Transverse colon (tissue), 4 donors: ENCODE measurements around the gene TULP4. TPM values are rescaled to one million over a fixed set of nuclear protein-coding genes. Genes with fewer than 3 reads are reported as not detected.

ENCODE experiments used
- DNase-seq: peaks from one replicate; pipeline ENCODE4 v3.0.0-alpha.2; 2019
- H3K27ac ChIP-seq, 4 donors: fragments of 200-600 bp; sonication (generic); 2 replicates each; pipeline ENCODE4 v1.5.1; 2016 to 2018; ENCODE audit warnings: inconsistent platforms in 4 of 4
- H3K27me3 ChIP-seq: fragments of 200-600 bp; sonication (generic); 2 replicates; pipeline ENCODE4 v1.5.1; 2017; ENCODE audit warnings: inconsistent platforms
- H3K36me3 ChIP-seq, 4 donors: fragments of 200-600 bp; sonication (generic); 2 replicates each; pipeline ENCODE4 v1.5.1; 2017 to 2019; ENCODE audit warnings: inconsistent platforms in 4 of 4
- H3K4me1 ChIP-seq, 4 donors: fragments of 200-600 bp; sonication (generic); 2 replicates each; pipeline ENCODE4 v1.5.1; 2017 to 2020; ENCODE audit warnings: inconsistent platforms in 4 of 4
- H3K4me3 ChIP-seq, 4 donors: fragments of 200-600 bp; sonication (generic); 1 replicate in 1 of 4; 2 replicates in 3 of 4; pipeline versions ENCODE4 v1.5.1 to v1.6.1; 2017 to 2019; ENCODE audit warnings: inconsistent platforms in 4 of 4
- H3K9me3 ChIP-seq, 2 donors: fragments of 200-600 bp; sonication (generic); 2 replicates each; pipeline ENCODE4 v1.5.1; 2017 to 2019; ENCODE audit warnings: inconsistent platforms in 2 of 2
- CTCF ChIP-seq, 5 experiments: fragments of 200-600 bp in 3 of 5; fragments of 450-650 bp in 2 of 5; sonication (generic) in 3 of 5; IDR thresholded peaks; 1 replicate in 2 of 5; 2 replicates in 3 of 5; pipeline ENCODE4 v1.5.1; 2016 to 2017; ENCODE audit warnings: antibody characterized with exemption in 5 of 5, inconsistent platforms in 3 of 5, mild to moderate bottlenecking in 2 of 5, moderate library complexity in 1 of 5
- EP300 ChIP-seq: sonication (generic); formaldehyde crosslinking; IDR thresholded peaks from one replicate; pipeline ENCODE4 v1.6.1; 2017; ENCODE audit warnings: antibody characterized with exemption, low read depth
- POLR2A ChIP-seq: fragments of 450-650 bp; IDR thresholded peaks from one replicate; pipeline ENCODE4 v1.6.1; 2016; ENCODE audit warnings: antibody characterized with exemption, mild to moderate bottlenecking, moderate library complexity
- POLR2AphosphoS5 ChIP-seq, 3 donors: sonication (generic); formaldehyde crosslinking; IDR thresholded peaks; one replicate each; pipeline ENCODE4 v1.6.1; 2016; ENCODE audit warnings: antibody characterized with exemption in 3 of 3
- WGBS, 2 donors: methylation state at CpG; one replicate each; pipeline ENCODE4 v1.1.5; 2018; ENCODE audit warnings: low coverage in 1 of 2; 5-methylcytosine and 5-hydroxymethylcytosine counted together
- in situ Hi-C, 4 donors: fragments of 200-750 bp; cut with MboI; loops; one replicate each; pipeline versions ENCODE4 v1.15.0 to v1.15.1; 2017; ENCODE audit warnings: low sequenced_read_pairs in 3 of 4, low pct_ligation_motif_present in 1 of 4, low pct_unique_long_range_greater_than_20kb in 1 of 4
- intact Hi-C: fragments of 100-400 bp; cut with DNase I; formaldehyde crosslinking; loops from one replicate; pipeline ENCODE4 v1.15.1; 2023; ENCODE audit warnings: low total_unique reads
- total RNA-seq, 4 donors: library from RNA; depleted of rRNA; stranded (reverse); fragments of >200 nt; gene quantifications; one replicate each; pipeline ENCODE4 v1.1.0, GENCODE V29; 2016

The TULP4 gene
- total RNA-seq, 4 donors from 2014 or later: 53.9 to 138 (median 95.1) TPM

DNA sequence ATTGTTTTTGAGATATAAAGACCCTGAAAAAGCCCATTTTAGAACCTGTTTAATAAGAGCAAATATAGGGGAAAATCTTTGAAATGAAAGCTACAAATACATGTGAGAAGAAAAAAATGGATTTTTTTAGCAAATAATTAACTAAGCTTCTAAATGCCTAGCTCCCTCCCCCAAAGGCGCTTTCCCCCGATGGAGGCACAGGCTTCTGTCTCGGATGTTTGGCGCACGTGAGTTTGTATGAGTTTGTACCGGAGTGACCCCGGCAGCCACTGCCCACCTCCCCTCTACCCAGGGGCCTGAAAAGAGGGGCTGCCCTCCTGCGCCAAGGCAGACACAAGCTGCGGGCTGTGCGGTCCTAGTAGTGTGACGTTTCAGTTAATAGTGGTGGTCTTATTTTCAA, 197.2 kb downstream of the TULP4 start:
- no peak overlapping the region for H3K4me3 ChIP-seq
- in situ Hi-C loops (no loop called here), intact Hi-C loops (no loop called here)
- no peaks in the 10 kb centered on the region for H3K4me1 ChIP-seq
- WGBS, 2 donors: 95 to 96% methylated on average over 9 to 11 of the region's 11 CpGs
- no peak for DNase-seq
- no peaks in the 10 kb centered on the region for H3K9me3 ChIP-seq
- H3K27ac ChIP-seq: no peak overlapping the region
- no peaks in the 10 kb centered on the region for H3K36me3 ChIP-seq
- H3K27me3 ChIP-seq: no peaks in the 10 kb centered on the region
- TF ChIP-seq POLR2A (no peak), EP300 (no peak), CTCF (IDR thresholded peaks at IDR 0.05) (no peak), POLR2AphosphoS5 (IDR thresholded peaks at IDR 0.05) (no peak)

DNA sequence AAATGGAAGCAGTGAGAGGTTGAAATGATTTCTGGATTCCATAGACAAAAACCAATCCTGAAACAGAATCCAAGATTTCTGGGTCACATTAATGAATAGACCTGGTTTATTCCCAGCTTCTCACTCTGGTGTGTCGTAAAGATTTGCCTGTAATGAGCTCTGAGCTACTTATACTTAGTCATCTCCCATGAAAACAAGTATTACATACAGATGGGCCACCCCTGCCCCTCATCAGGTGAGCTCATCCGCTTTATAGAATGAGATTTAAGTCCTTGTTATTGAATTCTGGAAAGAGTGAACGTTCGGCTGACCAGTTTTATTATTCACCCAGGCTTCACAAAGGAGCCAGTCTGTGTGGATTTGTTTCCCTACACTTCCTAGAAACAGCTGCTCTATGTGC, 200.5 kb downstream of the TULP4 start:
- in situ Hi-C loops: no loop called here
- 80 to 86% methylated on average over 1 to 4 of the region's 4 CpGs for WGBS, 2 donors
- peaks cover 22% of the 10 kb centered on the region for H3K27me3 ChIP-seq
- TF ChIP-seq EP300 (no peak), POLR2A (no peak), POLR2AphosphoS5 (IDR thresholded peaks at IDR 0.05) (no peak), CTCF (IDR thresholded peaks at IDR 0.05) (no peak)
- H3K27ac ChIP-seq: no peak overlapping the region
- H3K36me3 ChIP-seq: no peaks in the 10 kb centered on the region
- intact Hi-C loops: no loop called here
- DNase-seq: no peak
- H3K4me1 ChIP-seq: peaks cover 0 to 2% (median 0%) of the 10 kb centered on the region in 4 donors
- no peak overlapping the region for H3K4me3 ChIP-seq
- no peaks in the 10 kb centered on the region for H3K9me3 ChIP-seq

DNA sequence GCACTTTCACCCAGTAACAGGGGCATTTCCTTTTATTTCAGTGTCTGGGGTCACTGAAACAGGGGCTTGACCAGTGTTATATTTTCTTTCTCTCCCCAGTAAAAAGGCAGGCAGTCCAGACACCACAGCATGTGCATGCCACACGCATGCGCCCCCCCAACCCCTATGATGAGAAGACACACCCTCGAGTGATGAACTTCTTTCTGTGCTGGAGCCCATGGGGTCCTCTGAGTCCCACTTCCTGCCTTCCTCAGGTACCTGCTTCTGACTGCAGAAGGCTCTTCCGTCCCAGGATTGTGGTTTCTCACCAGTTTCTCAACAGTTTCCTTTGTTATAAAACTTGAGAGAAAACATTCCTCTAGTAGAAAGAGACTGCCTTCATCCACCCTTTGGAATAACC, 201.9 kb downstream of the TULP4 start:
- WGBS, 2 donors: 79 to 89% methylated on average over 3 to 4 of the region's 4 CpGs

DNA sequence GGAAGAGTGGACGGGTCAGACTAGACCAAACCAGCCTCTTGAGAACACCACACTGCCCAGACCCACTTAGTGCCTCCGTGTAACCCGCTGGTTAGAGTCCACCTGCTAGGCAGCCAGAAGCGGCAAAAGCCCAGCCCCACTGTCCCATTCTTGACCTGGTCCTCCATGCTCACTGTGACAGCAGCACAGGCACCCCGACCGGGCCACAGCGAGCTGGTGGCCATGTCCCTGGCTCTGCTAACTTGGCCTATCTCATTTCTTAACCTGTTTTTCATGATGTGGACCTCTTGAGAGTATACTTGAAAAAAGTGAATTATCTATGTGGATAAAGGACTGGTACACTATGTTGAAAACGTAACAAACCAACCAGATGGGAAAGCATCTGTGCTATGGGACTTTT, 202.7 kb downstream of the TULP4 start:
- H3K27ac ChIP-seq: no peak overlapping the region
- intact Hi-C loops: no loop called here
- 86 to 96% methylated on average over 1 to 8 of the region's 8 CpGs for WGBS, 2 donors
- no peak for TF ChIP-seq EP300
- no peak for TF ChIP-seq CTCF (IDR thresholded peaks at IDR 0.05)
- TF ChIP-seq POLR2A: no peak
- TF ChIP-seq POLR2AphosphoS5 (IDR thresholded peaks at IDR 0.05): no peak
- H3K36me3 ChIP-seq: no peaks in the 10 kb centered on the region
- H3K27me3 ChIP-seq: peaks cover 39% of the 10 kb centered on the region
- no peaks in the 10 kb centered on the region for H3K9me3 ChIP-seq
- DNase-seq: no peak
- peaks cover 0 to 10% (median 4%) of the 10 kb centered on the region in 4 donors for H3K4me1 ChIP-seq
- H3K4me3 ChIP-seq: no peak overlapping the region
- in situ Hi-C loops: no loop called here

More for the DNA sequence above, 201.9 kb downstream of the TULP4 start:
- Histone ChIP-seq H3K9me3 (no peaks in the 10 kb centered on the region), H3K36me3 (no peaks in the 10 kb centered on the region), H3K27me3 (peaks cover 33% of the 10 kb centered on the region), H3K4me1 (peaks cover 0 to 10% (median 4%) of the 10 kb centered on the region in 4 donors), H3K4me3 (no peak overlapping the region), H3K27ac (no peak overlapping the region)
- in situ Hi-C loops (no loop called here), intact Hi-C loops (no loop called here)
- DNase-seq: no peak
- TF ChIP-seq POLR2A (no peak), POLR2AphosphoS5 (IDR thresholded peaks at IDR 0.05) (no peak), CTCF (IDR thresholded peaks at IDR 0.05) (no peak), EP300 (no peak)
